ENCODE data around the gene CSF2. TPM values are rescaled to one million over a fixed set of nuclear protein-coding genes. Genes with fewer than 3 reads are reported as not detected.
"Not testable (repeated sequence)": the region's sequence is repeated elsewhere in the genome, so short reads cannot be mapped to it uniquely, and the experiment has no call there.

The CSF2 gene
- total RNA-seq, 1 donor from 2014 or later, result 246 TPM

- intact Hi-C loops (cut with micrococcal nuclease), result loop anchor here (1.0 to 5.0 kb wide), 4 partner anchors 392 to 842 kb away; partner anchors contain the start of gene CDC42SE2
Observed at GRCh38 chr5:132104556-132104955, 31.0 kb downstream of the CSF2 start.

- intact Hi-C loops (cut with micrococcal nuclease), result no loop called here
Observed at GRCh38 chr5:132105688-132106087, 32.1 kb downstream of the CSF2 start.

DNA sequence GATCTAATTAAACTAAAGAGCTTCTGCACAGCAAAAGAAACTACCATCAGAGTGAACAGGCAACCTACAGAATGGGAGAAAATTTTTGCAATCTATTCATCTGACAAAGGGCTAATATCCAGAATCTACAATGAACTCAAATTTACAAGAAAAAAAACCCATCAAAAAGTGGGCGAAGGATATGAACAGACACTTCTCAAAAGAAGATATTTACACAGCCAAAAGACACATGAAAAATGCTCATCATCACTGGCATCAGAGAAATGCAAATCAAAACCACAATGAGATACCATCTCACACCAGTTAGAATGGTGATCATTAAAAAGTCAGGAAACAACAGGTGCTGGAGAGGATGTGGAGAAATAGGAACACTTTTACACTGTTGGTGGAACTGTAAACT, 34.9 kb downstream of the CSF2 start:
- intact Hi-C loops (cut with micrococcal nuclease), result not testable (repeated sequence)

GRCh38 chr5:132108957-132109356, 35.4 kb downstream of the CSF2 start:
- intact Hi-C loops (cut with micrococcal nuclease), result not testable (repeated sequence)

- intact Hi-C loops (cut with micrococcal nuclease), result no loop called here
Observed at GRCh38 chr5:132109494-132110053, 36.0 kb downstream of the CSF2 start.

- intact Hi-C loops (cut with micrococcal nuclease), result no loop called here
Observed at GRCh38 chr5:132110195-132110594, 36.6 kb downstream of the CSF2 start.

DNA sequence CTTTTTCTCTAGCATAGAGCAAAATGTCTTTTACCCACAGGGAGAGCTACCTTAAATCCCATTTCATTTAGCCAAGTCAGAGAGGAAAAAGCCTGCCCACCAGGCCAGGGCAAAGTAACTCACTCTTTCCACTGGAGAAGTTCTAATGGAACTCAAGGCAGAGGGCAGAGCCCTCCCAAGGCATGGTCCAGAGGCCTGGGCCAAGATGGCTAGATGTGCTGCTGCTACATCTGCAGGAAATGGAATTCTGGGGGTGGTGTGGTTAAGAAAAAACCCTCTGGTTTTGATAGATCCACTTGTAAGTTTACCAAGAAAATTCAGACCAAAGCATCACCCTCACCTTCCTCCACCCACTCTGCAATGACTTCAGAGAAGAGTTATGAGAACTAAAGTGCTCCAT, 37.3 kb downstream of the CSF2 start:
- intact Hi-C loops (cut with micrococcal nuclease), result loop anchor here (1.0 kb wide), 1 partner anchor 8 kb away; no protein-coding TSS in a partner anchor

DNA sequence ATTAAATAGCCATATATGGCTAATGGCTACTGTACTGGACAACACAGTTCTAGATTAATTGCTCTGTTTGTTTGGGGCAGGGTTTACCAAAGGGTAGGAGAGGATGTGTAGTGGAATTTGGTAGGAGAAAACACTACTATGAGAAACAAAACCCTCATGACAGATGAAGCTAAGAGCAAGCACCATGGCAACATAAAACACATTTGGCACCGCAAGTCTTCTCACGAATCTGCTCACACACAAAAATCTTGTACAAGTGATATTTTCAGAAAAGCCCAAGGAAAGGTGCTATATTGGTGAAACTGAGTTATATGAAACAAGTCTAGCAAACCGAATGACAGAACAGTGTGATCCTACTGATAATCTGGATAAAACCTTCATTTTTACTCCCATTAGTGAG, 38.5 kb downstream of the CSF2 start:
- intact Hi-C loops (cut with micrococcal nuclease), result no loop called here

DNA sequence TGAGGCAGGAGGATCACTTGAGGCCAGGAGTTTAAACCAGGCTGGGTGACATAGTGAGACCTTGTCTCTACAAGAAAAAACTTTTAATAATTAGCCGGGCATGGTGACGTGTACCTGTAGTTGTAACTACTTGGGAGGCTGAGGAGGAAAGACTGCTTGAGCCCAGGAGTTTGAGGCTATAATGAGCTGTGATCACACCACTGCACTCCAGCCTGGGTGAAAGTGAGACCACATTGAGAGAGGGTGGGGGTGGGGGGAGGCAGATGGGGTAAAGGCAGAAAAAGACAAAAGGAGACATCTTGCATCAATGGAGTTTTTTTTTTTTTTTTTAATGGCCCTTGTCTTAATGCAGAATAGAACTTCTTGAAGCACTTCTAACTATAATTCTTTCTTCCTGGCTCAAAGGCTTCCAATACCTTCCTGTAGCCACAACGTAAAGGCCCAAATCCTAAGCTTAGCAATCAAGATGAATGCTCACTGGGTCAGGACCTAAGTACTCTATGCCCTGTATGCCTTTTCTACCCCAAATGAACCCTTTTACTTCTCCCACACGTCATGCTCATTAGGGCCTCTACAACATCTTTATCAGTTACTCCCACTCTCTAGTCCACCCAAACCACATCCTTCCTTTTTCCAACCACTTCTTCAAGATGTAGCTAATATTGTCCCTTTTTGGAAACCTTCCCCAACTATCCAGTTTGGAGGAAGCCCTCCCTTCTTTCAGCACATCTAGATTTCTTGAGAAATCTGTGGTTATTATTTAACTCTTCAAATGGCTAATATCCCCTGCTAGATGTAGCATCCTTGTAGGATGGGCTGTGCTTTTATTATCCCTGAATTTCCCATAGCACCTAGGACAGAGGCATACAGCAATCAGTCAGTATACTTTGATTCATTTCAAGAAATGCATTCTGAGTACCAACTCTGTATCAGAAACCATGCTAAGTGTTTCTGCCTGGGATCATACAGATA, 40.8 kb downstream of the CSF2 start:
- intact Hi-C loops (cut with micrococcal nuclease), result no loop called here

GRCh38 chr5:132115375-132115774, 41.8 kb downstream of the CSF2 start:
- intact Hi-C loops (cut with micrococcal nuclease), result no loop called here

DNA sequence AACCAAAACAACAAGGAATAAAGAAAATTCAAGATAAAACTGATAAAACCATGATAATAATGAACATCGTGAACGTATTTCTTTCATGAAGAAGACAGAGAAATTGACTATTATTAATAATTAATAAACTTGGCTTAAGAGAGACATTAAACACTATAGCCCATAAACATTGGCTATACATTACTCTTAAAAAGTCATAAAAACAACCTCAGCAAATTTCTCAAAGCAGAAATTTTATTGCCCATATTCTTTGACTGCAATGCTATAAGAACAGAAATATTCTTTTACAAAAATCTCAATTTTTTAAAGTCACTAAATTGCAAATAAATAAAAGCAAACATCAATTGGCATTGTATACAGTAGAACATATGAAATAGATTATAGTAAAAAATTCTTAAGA, 42.5 kb downstream of the CSF2 start:
- intact Hi-C loops (cut with micrococcal nuclease), result no loop called here

DNA sequence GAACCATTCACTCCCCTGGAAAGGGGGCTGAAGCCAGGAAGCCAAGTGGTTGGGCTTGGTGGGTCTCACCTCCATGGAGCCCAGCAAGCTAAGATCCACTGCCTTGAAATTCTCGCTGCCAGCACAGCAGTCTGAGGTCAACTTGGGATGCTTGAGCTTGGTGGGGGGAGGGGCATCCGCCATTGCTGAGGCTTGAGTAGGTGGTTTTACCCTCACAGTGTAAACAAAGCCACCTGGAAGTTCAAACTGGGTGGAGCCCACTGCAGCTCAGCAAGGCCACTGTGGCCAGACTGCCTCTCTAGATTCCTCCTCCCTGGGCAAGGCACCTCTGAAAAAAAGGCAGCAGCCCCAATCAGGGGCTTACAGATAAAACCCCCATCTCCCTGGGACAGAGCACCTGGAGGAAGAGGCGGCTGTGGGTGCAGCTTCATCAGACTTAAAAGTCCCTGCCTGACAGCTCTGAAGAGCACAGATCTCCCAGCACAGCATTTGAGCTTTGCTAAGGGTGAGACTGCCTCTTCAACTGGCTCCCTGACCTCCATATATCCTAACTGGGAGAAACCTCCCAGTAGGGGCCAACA, 43.4 kb downstream of the CSF2 start:
- intact Hi-C loops (cut with micrococcal nuclease), result not testable (repeated sequence)

DNA sequence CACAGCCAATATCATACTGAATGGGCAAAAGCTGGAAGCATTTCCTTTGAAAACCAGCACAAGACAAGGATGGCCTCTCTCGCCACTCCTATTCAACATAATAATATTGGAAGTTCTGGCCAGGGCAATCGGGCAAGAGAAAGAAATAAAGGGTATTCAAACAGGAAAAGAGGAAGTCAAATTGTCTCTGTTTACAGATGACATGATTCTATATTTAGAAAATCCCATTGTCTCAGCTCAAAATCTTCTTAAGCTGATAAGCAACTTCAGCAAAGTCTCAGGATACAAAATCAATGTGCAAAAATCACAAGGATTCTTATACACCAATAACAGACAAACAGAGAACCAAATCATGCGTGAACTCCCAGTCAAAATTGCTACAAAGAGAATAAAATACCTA, 47.1 kb downstream of the CSF2 start:
- intact Hi-C loops (cut with micrococcal nuclease), result not testable (repeated sequence)

- intact Hi-C loops (cut with micrococcal nuclease), result not testable (repeated sequence)
Observed at GRCh38 chr5:132122971-132123370, 49.4 kb downstream of the CSF2 start.

DNA sequence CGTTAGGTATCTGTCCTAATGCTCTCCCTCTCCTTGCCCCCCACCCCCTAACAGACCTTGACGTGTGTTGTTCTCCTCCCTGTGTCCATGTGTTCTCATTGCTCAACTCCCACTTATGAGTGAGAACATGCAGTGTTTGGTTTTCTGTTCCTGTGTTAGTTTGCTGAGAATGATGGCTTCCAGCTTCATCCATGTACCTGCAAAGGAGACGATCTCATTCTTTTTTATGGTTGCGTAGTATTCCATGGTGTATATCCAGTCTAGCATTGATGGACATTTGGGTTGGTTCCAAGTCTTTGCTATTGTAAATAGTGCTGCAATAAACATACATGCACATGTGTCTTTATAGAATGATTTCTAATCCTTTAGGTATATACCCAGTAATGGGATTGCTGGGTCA, 50.0 kb downstream of the CSF2 start:
- intact Hi-C loops (cut with micrococcal nuclease), result not testable (repeated sequence)

Other genes with a start within 250 kb of the CSF2 start
- gene MEIKIN, start 128.1 kb upstream of the CSF2 start, total RNA-seq, result not detected in 2 replicates
- gene ACSL6, start 62.1 kb upstream of the CSF2 start, total RNA-seq, result 19.1 and 26.6 TPM in 2 replicates
- 5.0 and 6.0 TPM in 2 replicates for gene IL3, start 13.1 kb upstream of the CSF2 start, total RNA-seq
- gene P4HA2, start 154.1 kb downstream of the CSF2 start, total RNA-seq, result 24.3 and 25.1 TPM in 2 replicates
- 0.17 and 0.74 TPM in 2 replicates for gene PDLIM4, start 183.9 kb downstream of the CSF2 start, total RNA-seq
- gene SLC22A4, start 220.6 kb downstream of the CSF2 start, total RNA-seq, result 0.12 and 0.25 TPM in 2 replicates

Measured in T-helper 1 cell treated with Interleukin-12 subunit alpha and Interleukin-12 subunit beta and Interleukin-4 antibody, amounts not matched to agents 30 ng/mL and 1 ng/mL, for 36 hours (primary cell).